HG02973 (cell line): ENCODE measurements around the gene SNRPA1.

Experiments used
- ATAC-seq: cut with Tn5 transposase; IDR thresholded peaks from one replicate; pipeline ENCODE4 v1.9.1; 2021; ENCODE audit warnings: moderate library complexity; ENCODE audit not compliant: unreplicated experiment

Gene SNRPA1

DNA sequence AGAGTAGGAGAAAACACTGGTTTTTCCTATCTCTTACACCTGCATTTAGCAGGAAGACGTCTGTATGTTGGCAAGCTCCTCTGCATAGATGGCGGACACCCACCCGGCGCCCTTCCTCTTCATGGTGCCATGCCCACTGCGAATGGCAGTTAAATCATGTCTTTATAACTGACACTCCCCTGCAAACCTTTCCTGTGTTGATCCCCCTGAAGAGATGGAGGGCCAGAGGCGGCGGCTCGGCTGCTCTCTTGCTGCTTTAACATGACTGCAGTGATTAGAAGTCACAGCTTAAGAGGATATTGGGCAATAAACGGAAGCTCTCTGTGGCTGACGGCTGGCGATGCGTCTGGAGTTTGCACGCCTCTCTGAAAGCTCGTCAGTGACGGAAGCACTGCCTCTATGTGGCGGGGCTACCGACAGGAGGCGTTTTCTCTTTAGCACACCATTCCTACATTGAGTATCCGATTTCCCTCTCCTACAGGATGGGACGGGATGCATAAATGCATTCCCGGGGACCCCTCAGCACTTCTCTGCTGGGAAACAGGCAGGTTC lies 25.5 kb upstream of the SNRPA1 start:
- no peak for ATAC-seq

- ATAC-seq = no peak
Observed at GRCh38 chr15:101318839-101319238, 23.8 kb upstream of the SNRPA1 start.

DNA sequence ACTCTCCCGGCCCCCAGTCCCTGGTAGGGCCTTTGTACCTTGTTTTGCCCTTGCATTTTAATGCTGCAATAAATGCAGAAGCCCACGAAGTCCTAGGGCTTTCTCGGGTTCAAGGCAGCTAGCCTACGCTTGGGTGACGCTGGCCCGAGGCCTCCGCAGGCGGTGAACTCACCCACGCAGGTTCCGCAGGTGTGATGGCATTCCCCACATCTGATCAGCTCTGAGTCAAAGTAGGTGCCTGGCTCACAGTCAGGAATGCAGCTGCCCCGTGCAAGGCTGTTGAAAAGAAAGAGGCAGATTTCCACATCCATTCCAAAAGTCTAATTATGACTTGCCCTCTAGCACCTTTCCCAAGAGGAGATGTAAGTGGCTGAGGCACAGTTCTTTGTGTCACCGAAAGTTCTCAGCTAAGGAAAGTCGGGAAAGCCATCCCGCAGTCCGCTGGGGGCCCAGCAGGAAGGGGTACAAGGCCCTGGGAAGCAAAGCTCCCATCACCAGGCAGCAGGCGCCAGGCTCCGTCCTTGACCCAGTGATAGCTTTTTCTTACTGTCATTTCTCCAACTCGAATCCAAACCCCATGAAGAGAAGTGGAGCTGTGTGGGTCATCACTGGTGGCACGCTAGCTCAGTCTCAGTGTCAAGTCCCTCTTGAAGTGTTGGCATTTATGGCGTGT lies 23.2 kb upstream of the SNRPA1 start:
- no peak for ATAC-seq

- no peak for ATAC-seq
Observed at GRCh38 chr15:101317336-101317872, 22.4 kb upstream of the SNRPA1 start.

- ATAC-seq = no peak
Observed at GRCh38 chr15:101316529-101316928, 21.5 kb upstream of the SNRPA1 start.

- no peak for ATAC-seq
Observed at GRCh38 chr15:101315736-101316135, 20.7 kb upstream of the SNRPA1 start.

DNA sequence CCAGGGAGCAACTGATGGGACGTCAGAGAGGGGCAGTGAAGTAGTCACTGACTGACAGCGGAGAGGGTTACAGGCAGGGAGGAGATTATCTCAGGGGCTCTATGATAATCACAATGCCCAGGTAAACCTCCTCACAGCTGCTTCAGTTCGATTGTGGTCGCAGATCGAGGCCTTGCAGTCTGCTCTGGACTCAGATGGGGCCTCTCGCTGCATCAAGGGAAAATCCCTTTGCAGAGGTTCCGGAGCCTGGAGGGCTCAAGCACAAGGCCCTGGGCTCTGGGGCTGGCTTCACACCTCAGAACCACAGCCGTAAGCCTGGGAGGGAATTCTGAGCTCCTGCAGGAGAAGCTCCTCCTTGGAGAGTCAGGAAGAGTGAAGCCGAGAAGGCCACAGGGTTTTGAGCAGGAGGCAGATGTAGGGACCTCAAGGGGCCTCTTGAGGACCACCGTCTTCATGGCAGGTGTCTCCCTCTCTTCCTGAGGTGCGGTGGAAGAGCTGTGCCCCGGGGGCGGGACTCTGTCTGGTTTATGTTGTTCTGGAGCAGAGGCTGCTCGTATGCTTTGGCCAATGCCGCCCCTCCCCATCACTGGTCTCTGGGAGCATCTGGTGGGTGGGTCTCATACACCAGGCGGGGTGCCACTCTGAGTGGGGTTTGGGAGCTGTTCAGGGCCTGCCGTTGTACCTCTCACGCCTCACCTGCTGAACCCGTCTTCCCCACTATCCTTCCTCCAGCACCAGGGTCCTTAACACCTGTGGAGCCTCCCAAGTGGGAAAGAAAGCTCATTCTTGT lies 19.5 kb upstream of the SNRPA1 start:
- no peak for ATAC-seq

DNA sequence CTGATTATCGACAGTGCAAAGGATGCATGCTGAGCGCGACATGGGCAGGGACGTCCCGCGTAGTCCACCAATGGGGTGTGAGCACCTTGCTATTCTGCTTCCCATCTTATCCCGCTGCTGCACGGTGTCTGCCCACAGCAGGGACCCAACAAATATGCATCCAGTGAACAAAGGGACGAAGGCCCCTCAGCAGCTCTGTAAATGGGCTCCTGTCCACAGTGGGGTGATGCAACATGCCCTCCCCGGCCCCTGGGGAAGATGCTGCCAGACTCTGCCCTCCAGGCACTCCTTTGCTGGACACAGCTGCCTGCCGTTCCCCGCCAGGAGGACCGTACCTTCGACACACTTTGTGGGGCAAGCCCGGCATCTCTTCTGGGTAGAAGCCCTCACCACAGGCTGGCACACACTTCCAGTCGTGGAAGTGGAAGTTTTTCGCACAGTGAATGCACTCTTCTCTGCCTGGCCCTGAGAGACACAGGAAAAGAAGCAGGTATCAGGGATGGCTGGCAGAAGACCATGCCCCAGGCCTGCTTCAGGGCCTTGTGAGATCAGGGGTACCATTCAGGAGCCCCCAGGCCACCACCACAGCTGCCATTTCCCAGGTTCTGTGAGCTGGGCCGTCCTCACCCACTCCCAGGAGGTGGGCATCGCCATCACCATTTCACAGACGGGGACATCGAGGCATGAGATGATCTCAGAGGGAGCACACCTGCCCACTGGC lies 18.2 kb upstream of the SNRPA1 start:
- no peak for ATAC-seq

GRCh38 chr15:101310508-101310907 lies 15.5 kb upstream of the SNRPA1 start:
- ATAC-seq = no peak

DNA sequence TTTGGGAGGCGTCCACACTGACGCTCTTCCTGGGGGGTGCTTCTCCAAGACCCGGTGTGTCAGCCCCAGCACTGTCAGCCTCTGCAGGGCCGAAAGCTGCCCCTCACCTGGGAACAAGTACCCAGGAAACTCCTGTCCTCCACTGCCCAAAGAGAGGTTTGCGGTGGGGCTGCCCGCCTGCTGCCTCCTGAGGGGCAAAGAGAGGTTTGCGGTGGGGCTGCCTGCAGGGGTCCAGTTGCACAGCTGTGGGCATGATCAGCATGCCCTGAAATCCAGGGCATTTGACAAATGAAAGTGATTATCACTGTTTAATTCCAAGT lies 15.1 kb upstream of the SNRPA1 start:
- ATAC-seq = no peak

DNA sequence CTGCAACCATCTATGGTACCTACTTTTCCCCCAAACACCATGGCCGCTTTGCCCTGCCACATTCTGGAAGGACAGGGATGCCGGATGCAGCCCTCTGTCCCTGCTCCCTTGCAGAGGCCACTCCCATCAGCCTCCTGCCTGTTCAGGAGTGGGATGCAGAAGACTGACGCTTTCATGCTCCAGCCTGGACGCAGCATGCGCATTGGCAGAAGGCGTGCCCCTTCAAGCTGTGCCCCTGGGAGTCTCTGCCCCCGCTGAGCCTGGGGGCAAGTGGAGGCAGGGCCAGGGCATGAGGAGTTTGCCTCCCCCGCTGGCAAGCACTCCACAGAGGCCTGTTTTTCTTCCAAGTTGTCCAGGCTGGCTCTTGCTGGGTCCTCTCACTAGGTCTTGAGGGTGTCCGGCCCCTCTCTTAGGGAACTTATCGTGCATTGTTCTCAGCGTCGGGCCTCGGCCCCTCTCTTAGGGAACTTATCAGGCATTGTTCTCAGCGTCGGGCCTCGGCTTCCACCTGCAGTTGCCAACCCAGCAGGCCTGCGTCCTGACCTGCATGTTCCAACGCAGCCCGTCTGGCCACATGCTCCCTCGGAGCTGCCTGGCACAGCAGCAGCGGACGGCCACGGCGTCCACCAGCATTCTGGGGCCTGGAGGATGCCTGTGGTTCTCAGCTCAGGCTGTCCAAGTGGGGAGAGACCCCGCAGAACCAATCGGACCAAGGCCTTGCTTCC lies 14.6 kb upstream of the SNRPA1 start:
- ATAC-seq = no peak

- ATAC-seq = no peak
Observed at GRCh38 chr15:101308604-101309435, 13.8 kb upstream of the SNRPA1 start.

DNA sequence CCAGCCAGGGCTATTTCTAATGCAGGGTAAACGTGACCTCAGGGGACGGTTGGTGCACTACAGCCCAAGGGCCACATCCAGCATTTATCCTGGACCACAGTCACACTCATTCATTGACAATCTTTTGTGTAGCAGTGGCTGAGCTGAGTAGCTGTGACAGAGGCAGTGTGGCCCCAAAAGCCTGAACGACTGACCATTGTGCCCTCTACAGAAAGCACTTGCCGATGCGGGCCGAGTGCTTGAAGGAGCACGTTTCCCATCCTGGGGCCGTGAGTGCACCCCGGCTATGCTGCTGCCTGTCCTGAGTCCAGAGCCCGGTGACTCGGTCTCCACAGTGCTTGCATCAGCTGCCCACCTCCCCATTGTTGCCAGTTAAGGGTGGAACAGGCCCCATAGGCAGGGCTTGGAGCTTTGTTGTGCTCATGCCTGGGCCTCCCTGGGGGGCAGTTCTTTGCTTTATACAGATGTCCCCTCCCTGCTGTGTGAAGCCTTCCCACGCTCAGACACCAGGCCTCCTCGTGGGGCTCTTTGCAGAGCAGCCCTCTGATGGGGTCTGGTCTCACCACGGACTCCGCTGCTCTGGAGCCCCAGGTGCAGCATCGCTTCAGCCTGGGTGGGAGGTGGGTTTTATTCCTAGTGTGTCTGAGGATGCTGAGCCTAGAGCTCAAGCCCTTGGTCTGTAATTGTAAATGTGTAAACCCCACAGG lies 13.0 kb upstream of the SNRPA1 start:
- no peak for ATAC-seq

- ATAC-seq = no peak
Observed at GRCh38 chr15:101307048-101307896, 12.2 kb upstream of the SNRPA1 start.

DNA sequence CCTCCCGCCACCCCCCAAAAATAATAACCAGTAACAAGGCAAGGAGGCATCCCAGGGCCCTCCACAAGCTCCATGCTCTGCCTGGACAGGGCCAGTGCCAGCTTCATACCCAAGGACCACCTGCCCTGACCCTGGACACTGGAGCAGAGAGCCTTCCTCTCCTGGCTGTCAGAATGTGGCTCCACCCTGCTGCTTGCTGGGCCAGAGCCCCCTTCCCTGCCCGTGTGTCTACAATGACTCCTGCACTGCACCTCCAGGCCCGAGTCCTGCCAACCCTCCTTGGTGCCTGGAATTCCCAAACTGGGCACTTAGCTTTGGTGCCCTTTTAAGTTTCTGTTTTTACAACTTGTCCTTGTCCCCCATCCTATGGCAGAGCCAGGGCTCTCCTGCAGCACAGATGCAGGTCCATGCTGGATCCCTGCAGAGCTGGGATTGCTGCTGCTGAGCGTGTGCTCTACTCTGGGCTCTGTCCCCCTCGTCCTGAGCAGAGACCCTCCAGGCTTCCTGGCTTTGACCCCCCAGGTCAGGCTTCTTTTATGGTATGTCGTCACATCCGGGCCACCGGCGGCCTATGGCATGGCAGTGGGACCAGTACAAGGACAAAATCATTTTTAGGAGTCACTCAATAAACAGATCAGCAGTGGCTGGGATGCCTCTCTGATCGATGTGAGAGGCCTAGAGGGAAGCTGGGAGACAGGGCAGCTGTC lies 11.4 kb upstream of the SNRPA1 start:
- ATAC-seq = no peak

DNA sequence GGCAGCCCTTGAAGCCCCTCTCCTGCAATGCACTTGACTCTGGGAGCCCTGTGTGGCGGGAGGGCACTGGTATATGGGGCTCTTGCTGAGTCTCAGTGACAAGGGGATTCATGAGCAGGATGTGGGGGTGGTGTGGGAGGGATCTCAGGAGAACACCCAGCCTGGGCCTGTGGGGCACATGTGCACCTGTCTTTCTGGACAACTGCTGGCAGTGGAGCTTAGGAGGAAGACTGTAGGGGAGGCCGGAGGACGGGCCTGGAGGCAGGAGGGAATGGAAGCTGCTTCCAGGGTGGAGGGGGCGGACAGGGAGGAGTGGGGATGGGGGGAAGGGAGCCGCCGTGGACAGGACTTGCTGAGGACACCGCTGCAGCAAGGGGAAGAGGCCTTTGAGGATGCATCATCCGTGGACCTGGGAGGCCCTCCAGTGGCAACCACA lies 10.8 kb upstream of the SNRPA1 start:
- no peak for ATAC-seq

DNA sequence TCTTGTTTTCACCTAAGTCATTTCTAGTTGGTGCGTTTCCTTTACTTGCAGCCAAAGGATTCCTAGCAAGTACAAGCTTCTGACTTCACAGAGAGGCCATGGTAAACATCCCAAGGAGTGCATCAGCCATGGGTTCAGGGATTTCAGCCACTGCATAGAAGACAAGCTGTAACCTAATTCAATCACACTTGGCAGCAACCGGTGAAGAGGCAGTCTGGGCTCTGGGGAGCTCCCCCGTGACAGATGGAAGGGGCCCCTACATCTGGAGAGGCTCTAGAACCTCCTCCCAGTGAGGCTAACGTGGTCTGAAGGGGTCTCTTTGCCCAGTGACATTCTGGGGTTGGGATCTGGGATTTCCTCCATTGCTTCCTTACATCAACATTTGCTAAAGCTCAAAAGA lies 8.4 kb upstream of the SNRPA1 start:
- ATAC-seq = no peak
